SK-N-MC (cell line): ENCODE measurements around the gene PCDHGA10.

Experiments
- EZH2 ChIP-seq: fragments of 200-600 bp; sonication (generic); IDR thresholded peaks from one replicate; pipeline ENCODE4 v1.6.1; 2017; ENCODE audit warnings: antibody characterized with exemption
- FOXP2 ChIP-seq: optimal IDR thresholded peaks from 2 replicates; pipeline ENCODE3; 2011; ENCODE audit warnings: mild to moderate bottlenecking, moderate library complexity; ENCODE audit not compliant: insufficient read depth; ENCODE audit errors: extremely low read length, control extremely low read depth
- POLR2AphosphoS5 ChIP-seq: IDR thresholded peaks from 2 replicates; pipeline ENCODE4 v1.6.1; 2012; ENCODE audit warnings: mild to moderate bottlenecking, low read depth, low read length, borderline replicate concordance

DNA sequence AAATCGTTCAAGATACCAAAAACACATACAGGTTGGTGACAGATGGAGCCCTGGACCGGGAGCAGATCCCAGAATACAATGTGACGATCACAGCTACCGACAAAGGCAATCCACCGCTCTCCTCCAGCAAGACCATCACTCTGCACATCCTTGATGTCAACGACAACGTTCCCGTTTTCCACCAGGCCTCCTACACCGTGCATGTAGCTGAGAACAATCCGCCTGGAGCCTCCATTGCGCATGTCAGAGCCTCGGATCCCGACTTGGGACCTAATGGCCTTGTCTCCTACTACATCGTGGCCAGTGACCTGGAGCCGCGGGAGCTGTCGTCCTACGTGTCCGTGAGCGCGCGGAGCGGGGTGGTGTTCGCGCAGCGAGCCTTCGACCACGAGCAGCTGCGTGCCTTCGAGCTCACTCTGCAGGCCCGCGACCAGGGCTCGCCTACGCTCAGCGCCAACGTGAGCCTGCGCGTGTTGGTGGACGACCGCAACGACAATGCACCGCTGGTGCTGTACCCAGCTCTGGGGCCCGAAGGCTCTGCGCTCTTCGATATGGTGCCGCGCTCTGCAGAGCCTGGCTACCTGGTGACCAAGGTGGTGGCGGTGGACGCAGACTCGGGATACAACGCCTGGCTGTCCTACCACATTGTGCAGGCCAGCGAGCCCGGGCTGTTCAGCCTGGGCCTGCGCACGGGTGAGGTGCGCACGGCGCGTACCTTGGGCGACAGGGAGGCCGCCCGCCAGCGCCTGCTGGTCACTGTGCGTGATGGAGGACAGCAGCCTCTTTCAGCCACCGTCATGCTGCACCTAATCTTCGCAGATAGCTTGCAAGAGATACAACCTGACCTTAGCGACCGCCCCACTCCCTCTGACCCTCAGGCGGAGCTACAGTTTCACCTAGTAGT is 41.0 kb upstream of the PCDHGA10 start:
- TF ChIP-seq EZH2 (no peak), POLR2AphosphoS5 (no peak), FOXP2 (no peak)
